Testis (tissue), 2 donors: ENCODE measurements around the gene PEBP1.

Experiments used
- CTCF ChIP-seq, 3 experiments: fragments of 450-650 bp in 2 of 3; fragments of 200-600 bp in 1 of 3; sonication (generic) in 1 of 3; IDR thresholded peaks; one replicate each; pipeline ENCODE4 v1.5.1; 2016 to 2019; ENCODE audit warnings: antibody characterized with exemption in 3 of 3, mild to moderate bottlenecking in 2 of 3, moderate library complexity in 1 of 3
- POLR2A ChIP-seq: fragments of 450-650 bp; IDR thresholded peaks from one replicate; pipeline ENCODE4 v1.6.1; 2017; ENCODE audit warnings: antibody characterized with exemption, mild to moderate bottlenecking, moderate library complexity

- no peak for TF ChIP-seq CTCF (IDR thresholded peaks at IDR 0.05)
- TF ChIP-seq POLR2A: no peak
Observed at GRCh38 chr12:118103601-118104382, 32.1 kb upstream of the PEBP1 start, which contains the start of gene VSIG10.
